Thyroid gland (tissue), 4 donors: ENCODE measurements around the gene GLI3. TPM values are rescaled to one million over a fixed set of nuclear protein-coding genes. Genes with fewer than 3 reads are reported as not detected.

Experiments used
- DNase-seq, 2 donors: peaks; one replicate each; pipeline ENCODE4 v3.0.0-alpha.2; 2019
- H3K27ac ChIP-seq, 3 donors: fragments of 200-600 bp; sonication (generic); 1 replicate in 2 of 3; 2 replicates in 1 of 3; pipeline ENCODE4 v1.5.1; 2016 to 2019; ENCODE audit warnings: mild to moderate bottlenecking in 1 of 3, moderate library complexity in 1 of 3
- H3K27me3 ChIP-seq: fragments of 200-600 bp; sonication (generic); one replicate; pipeline ENCODE4 v1.5.1; 2019
- H3K36me3 ChIP-seq, 2 donors: fragments of 200-600 bp; sonication (generic); one replicate each; pipeline ENCODE4 v1.5.1; 2016 to 2019
- H3K4me1 ChIP-seq, 2 donors: fragments of 200-600 bp; sonication (generic); one replicate each; pipeline ENCODE4 v1.5.1; 2017 to 2019
- H3K4me3 ChIP-seq, 3 donors: fragments of 200-600 bp; sonication (generic); replicated peaks in 1 of 3; 1 replicate in 2 of 3; 2 replicates in 1 of 3; pipeline ENCODE4 v1.5.1; 2016; ENCODE audit warnings: mild to moderate bottlenecking in 1 of 3
- H3K9me3 ChIP-seq: fragments of 200-600 bp; sonication (generic); one replicate; pipeline ENCODE4 v1.5.1; 2017
- POLR2A ChIP-seq, 2 donors: fragments of 450-650 bp; IDR thresholded peaks; one replicate each; pipeline ENCODE4 v1.6.1; 2017; ENCODE audit warnings: antibody characterized with exemption in 2 of 2, mild to moderate bottlenecking in 2 of 2, moderate library complexity in 1 of 2
- WGBS, 2 donors: methylation state at CpG; one replicate each; pipeline ENCODE4 v1.1.5; 2017; 5-methylcytosine and 5-hydroxymethylcytosine counted together
- intact Hi-C: fragments of 100-400 bp; cut with DNase I; formaldehyde crosslinking; loops from one replicate; pipeline ENCODE4 v1.15.1; 2023
- total RNA-seq, 4 donors: library from RNA; depleted of rRNA; stranded (reverse); fragments of >200 nt; gene quantifications; one replicate each; pipeline ENCODE4 v1.2.3, GENCODE V29; 2016
- TF ChIP-seq, protein P1 (sequence below), 6 experiments: fragments of 200-600 bp in 3 of 6; fragments of 450-650 bp in 3 of 6; sonication (generic) in 3 of 6; IDR thresholded peaks; one replicate each; pipeline ENCODE4 v1.5.1; 2016 to 2019; ENCODE audit warnings: antibody characterized with exemption in 6 of 6, mild to moderate bottlenecking in 2 of 6, inconsistent platforms in 1 of 6, moderate library complexity in 1 of 6

The GLI3 gene
- total RNA-seq, 4 donors from 2014 or later: 10.1 to 15.6 (median 13.6) TPM

- Histone ChIP-seq H3K36me3 (no peaks in the 10 kb centered on the region), H3K27ac (no peak overlapping the region), H3K9me3 (no peaks in the 10 kb centered on the region), H3K27me3 (no peaks in the 10 kb centered on the region), H3K4me3 (no peak overlapping the region), H3K4me1 (no peaks in the 10 kb centered on the region)
- TF ChIP-seq, protein P1, sequence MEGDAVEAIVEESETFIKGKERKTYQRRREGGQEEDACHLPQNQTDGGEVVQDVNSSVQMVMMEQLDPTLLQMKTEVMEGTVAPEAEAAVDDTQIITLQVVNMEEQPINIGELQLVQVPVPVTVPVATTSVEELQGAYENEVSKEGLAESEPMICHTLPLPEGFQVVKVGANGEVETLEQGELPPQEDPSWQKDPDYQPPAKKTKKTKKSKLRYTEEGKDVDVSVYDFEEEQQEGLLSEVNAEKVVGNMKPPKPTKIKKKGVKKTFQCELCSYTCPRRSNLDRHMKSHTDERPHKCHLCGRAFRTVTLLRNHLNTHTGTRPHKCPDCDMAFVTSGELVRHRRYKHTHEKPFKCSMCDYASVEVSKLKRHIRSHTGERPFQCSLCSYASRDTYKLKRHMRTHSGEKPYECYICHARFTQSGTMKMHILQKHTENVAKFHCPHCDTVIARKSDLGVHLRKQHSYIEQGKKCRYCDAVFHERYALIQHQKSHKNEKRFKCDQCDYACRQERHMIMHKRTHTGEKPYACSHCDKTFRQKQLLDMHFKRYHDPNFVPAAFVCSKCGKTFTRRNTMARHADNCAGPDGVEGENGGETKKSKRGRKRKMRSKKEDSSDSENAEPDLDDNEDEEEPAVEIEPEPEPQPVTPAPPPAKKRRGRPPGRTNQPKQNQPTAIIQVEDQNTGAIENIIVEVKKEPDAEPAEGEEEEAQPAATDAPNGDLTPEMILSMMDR (IDR thresholded peaks at IDR 0.05): no peak
- TF ChIP-seq POLR2A (IDR thresholded peaks at IDR 0.05): no peak
- intact Hi-C loops: no loop called here
- DNase-seq: no peak
- 79 to 94% methylated on average over 1 of the region's 1 CpG for WGBS, 2 donors
Measured at GRCh38 chr7:41928781-41929180, 308.2 kb downstream of the GLI3 start.

GRCh38 chr7:41928166-41928565 lies 308.8 kb downstream of the GLI3 start:
- Histone ChIP-seq H3K9me3 (no peaks in the 10 kb centered on the region), H3K4me3 (no peak overlapping the region), H3K4me1 (no peaks in the 10 kb centered on the region), H3K27ac (no peak overlapping the region), H3K36me3 (no peaks in the 10 kb centered on the region), H3K27me3 (no peaks in the 10 kb centered on the region)
- intact Hi-C loops: no loop called here
- DNase-seq: no peak
- WGBS, 2 donors: 70 to 86% methylated on average over 1 of the region's 1 CpG
- TF ChIP-seq POLR2A (IDR thresholded peaks at IDR 0.05): no peak
- TF ChIP-seq, protein P1 (IDR thresholded peaks at IDR 0.05): no peak

DNA sequence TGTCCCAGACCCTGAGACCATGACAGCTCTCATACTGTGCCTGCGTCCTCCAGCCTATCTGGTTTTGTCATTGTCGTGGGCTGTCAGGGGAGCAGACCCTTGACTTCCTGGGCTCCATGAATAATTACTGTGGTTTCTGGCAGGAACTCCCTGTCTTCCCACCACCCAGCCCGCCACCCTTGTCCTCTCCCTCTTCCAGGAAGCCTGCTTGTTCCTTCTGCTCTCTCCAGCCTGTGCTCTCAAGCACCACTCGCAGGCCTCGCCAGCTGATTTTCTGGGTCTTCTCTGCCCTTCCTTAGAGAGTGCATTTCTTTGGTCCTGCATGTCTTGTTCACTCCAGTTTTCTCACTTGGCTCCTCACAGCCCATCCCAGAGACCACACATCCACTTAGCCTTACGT lies 309.6 kb downstream of the GLI3 start:
- no peak overlapping the region for H3K27ac ChIP-seq
- H3K27me3 ChIP-seq: no peaks in the 10 kb centered on the region
- no peak for DNase-seq
- H3K36me3 ChIP-seq: no peaks in the 10 kb centered on the region
- no peaks in the 10 kb centered on the region for H3K4me1 ChIP-seq
- intact Hi-C loops: no loop called here
- H3K9me3 ChIP-seq: no peaks in the 10 kb centered on the region
- WGBS, 2 donors: 90 to 92% methylated on average over 6 of the region's 6 CpGs
- H3K4me3 ChIP-seq: no peak overlapping the region
- TF ChIP-seq POLR2A (IDR thresholded peaks at IDR 0.05): no peak
- TF ChIP-seq, protein P1 (IDR thresholded peaks at IDR 0.05): no peak

- H3K27ac ChIP-seq: no peak overlapping the region
- no peak overlapping the region for H3K4me3 ChIP-seq
- intact Hi-C loops: no loop called here
- WGBS, 2 donors: 88 to 89% methylated on average over 3 of the region's 3 CpGs
- H3K36me3 ChIP-seq: no peaks in the 10 kb centered on the region
- no peaks in the 10 kb centered on the region for H3K9me3 ChIP-seq
- DNase-seq: no peak
- H3K27me3 ChIP-seq: no peaks in the 10 kb centered on the region
- H3K4me1 ChIP-seq: no peaks in the 10 kb centered on the region
- TF ChIP-seq POLR2A (IDR thresholded peaks at IDR 0.05): no peak
- TF ChIP-seq, protein P1 (IDR thresholded peaks at IDR 0.05): no peak
Measured at GRCh38 chr7:41925946-41926345, 311.1 kb downstream of the GLI3 start.

GRCh38 chr7:41924796-41925195 lies 312.2 kb downstream of the GLI3 start:
- H3K4me1 ChIP-seq: no peaks in the 10 kb centered on the region
- H3K27ac ChIP-seq: no peak overlapping the region
- intact Hi-C loops: no loop called here
- H3K4me3 ChIP-seq: no peak overlapping the region
- no peaks in the 10 kb centered on the region for H3K27me3 ChIP-seq
- TF ChIP-seq, protein P1 (IDR thresholded peaks at IDR 0.05): no peak
- TF ChIP-seq POLR2A (IDR thresholded peaks at IDR 0.05): no peak
- no peaks in the 10 kb centered on the region for H3K36me3 ChIP-seq
- no peaks in the 10 kb centered on the region for H3K9me3 ChIP-seq
- no peak for DNase-seq
- WGBS, 2 donors: 90 to 91% methylated on average over 9 of the region's 9 CpGs
